ENCODE results near the gene REC114. TPM values are rescaled to one million over a fixed set of nuclear protein-coding genes. Genes with fewer than 3 reads are reported as not detected.
"Not testable (repeated sequence)": the region's sequence is repeated elsewhere in the genome, so short reads cannot be mapped to it uniquely, and the experiment has no call there.

The REC114 gene
- total RNA-seq, 1 donor from 2014 or later = not detected

GRCh38 chr15:73518876-73519733 lies 76.1 kb downstream of the REC114 start:
- no peak for DNase-seq (ENCODE audit: low spot score in 2 of 2)
- FAIRE-seq = no peak

GRCh38 chr15:73522011-73522410 lies 79.0 kb downstream of the REC114 start:
- no peak for DNase-seq (ENCODE audit: low spot score in 2 of 2)
- FAIRE-seq = no peak

GRCh38 chr15:73524919-73525318 lies 82.0 kb downstream of the REC114 start:
- no peak for DNase-seq (ENCODE audit: low spot score in 2 of 2)
- FAIRE-seq = no peak

- no peak for DNase-seq (ENCODE audit: low spot score in 2 of 2)
- no peak for FAIRE-seq
Observed at GRCh38 chr15:73527598-73527997, 84.6 kb downstream of the REC114 start.

- no peak for DNase-seq (ENCODE audit: low spot score in 2 of 2)
- no peak for FAIRE-seq
Observed at GRCh38 chr15:73530649-73531048, 87.7 kb downstream of the REC114 start.

GRCh38 chr15:73538123-73538522 lies 95.2 kb downstream of the REC114 start:
- DNase-seq (ENCODE audit: low spot score in 2 of 2) (no peak), FAIRE-seq (no peak)

GRCh38 chr15:73538563-73539211 lies 95.7 kb downstream of the REC114 start:
- no peak for DNase-seq (ENCODE audit: low spot score in 2 of 2)
- no peak for FAIRE-seq

- DNase-seq (ENCODE audit: low spot score in 2 of 2) (no peak), FAIRE-seq (no peak)
Observed at GRCh38 chr15:73539212-73540128, 96.5 kb downstream of the REC114 start.

- DNase-seq (ENCODE audit: low spot score in 2 of 2) (no peak), FAIRE-seq (no peak)
Observed at GRCh38 chr15:73540161-73540560, 97.2 kb downstream of the REC114 start.

- DNase-seq (ENCODE audit: low spot score in 2 of 2) = no peak
- FAIRE-seq = no peak
Observed at GRCh38 chr15:73541479-73541878, 98.5 kb downstream of the REC114 start.

GRCh38 chr15:73548925-73549324 lies 106.0 kb downstream of the REC114 start:
- not testable (repeated sequence) for DNase-seq (ENCODE audit: low spot score in 2 of 2); FAIRE-seq

- FAIRE-seq (no peak), DNase-seq (ENCODE audit: low spot score in 2 of 2) (no peak)
Observed at GRCh38 chr15:73550190-73550589, 107.2 kb downstream of the REC114 start.

GRCh38 chr15:73555080-73555479 lies 112.1 kb downstream of the REC114 start:
- DNase-seq (ENCODE audit: low spot score in 2 of 2) (no peak), FAIRE-seq (no peak)

- FAIRE-seq (no peak), DNase-seq (ENCODE audit: low spot score in 2 of 2) (no peak)
Observed at GRCh38 chr15:73558529-73558928, 115.6 kb downstream of the REC114 start.

GRCh38 chr15:73560501-73561117 lies 117.6 kb downstream of the REC114 start:
- DNase-seq (ENCODE audit: low spot score in 2 of 2) (peak in 1 of 2 donors; percentile 10), FAIRE-seq (peak; percentile 61)

GRCh38 chr15:73564255-73564654 lies 121.3 kb downstream of the REC114 start:
- DNase-seq (ENCODE audit: low spot score in 2 of 2) = no peak
- no peak for FAIRE-seq

- DNase-seq (ENCODE audit: low spot score in 2 of 2) (no peak), FAIRE-seq (no peak)
Observed at GRCh38 chr15:73567020-73567419, 124.1 kb downstream of the REC114 start.

GRCh38 chr15:73568564-73569280 lies 125.8 kb downstream of the REC114 start:
- FAIRE-seq (no peak), DNase-seq (ENCODE audit: low spot score in 2 of 2) (no peak)

GRCh38 chr15:73569361-73569760 lies 126.4 kb downstream of the REC114 start:
- DNase-seq (ENCODE audit: low spot score in 2 of 2) (no peak), FAIRE-seq (no peak)
